IPS DF 4.7 (cell line): ENCODE results near the gene POLK.
"Not testable (repeated sequence)": the region's sequence is repeated elsewhere in the genome, so short reads cannot be mapped to it uniquely, and the experiment has no call there.

Experiments used
- DNase-seq: peaks from one replicate; pipeline ENCODE4 v3.0.0-alpha.2; 2013; ENCODE audit warnings: low spot score; ENCODE audit errors: extremely low read depth

POLK gene

DNA sequence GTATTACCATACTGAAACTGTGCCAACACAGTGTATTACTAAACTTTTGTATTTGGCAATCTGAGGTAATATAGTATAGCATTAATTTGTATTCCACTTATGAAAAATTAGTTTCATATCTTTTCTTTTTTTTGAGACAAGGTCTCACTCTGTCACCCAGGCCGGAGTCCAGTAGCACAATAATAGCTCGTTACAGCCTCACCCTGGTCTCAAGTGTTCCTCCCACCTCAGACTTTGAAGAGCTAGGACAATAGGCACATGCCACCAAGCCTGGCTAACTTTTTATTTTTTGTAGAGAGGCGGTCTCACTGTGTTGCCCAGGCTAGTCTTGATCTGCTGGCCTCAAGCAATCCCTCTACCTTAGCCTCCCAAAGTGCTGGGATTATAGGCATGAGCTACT lies 36.1 kb downstream of the POLK start:
- no peak for DNase-seq

DNA sequence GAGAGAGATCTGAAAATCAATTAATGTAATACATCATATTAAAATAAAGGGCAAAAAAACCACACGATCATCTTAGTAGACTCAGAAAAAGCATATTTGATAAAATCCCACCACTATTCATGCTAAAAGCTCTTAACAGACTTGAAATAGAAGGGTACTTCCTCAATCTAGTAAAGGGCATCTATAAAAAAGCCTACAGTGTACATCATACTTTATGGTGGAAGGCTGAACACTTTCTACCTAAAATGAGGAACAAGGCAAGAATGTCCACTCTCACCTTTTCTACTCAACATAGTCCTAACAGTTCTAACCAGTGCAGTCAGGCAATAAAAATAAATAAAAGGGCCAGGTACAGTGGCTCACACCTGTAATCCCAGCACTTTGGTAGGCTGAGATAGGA lies 38.9 kb downstream of the POLK start:
- no peak for DNase-seq

DNA sequence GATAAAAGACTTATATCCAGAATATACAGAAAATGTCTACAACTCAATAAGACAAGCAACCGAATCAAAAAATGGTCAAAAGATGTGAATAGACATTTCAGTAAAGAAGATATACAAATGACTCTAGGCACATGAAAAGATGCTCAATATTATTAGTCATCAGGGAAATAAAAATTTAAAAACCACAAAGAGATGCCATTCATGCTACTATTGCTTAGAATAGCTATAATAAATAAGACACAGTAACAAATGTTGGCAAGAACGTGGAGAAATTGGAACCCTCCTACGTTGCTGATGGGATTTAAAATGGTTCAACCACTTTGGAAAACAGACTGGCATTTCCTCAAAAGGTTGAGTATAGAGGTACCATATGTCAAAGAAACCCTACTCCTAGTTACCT lies 39.8 kb downstream of the POLK start:
- DNase-seq: no peak

DNA sequence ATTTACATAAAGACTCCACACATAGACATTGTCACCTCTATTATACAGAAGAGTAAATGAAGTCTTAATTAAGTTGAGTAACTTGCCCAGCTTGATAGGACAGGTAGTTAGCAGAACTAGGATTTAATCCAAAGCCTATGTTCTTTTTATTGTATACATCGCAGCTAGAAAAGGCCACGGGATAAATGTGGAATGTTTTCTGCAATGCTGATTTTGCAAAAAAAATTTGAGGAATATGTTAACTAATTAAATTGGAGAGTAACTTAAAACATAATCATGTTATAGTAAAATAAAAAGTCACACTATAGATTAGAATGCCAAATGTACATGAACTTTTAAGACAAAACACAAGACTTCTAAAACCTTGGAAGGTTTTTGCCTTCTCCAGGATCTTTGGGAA lies 41.1 kb downstream of the POLK start:
- no peak for DNase-seq

- no peak for DNase-seq
These were observed 41.7 kb downstream of the POLK start for GRCh38 chr5:75553358-75553757.

DNA sequence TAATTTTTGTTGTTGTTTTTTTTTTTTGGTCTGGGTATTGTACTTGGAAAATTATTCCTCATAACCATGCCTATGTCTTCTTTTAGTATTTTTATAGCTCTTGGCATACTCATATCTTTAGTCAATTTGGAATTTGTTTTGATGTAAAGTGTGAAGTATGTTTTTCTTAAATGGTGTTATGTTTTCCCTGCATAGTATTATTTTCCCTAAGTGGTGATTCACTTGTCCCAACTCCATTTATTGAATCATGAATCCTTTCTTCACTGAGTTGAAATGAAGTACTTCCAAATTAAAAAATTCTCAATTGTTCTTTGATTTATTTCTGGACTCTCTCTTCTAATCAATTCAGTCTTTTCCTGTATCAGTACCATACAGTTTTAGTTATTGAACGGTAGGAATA lies 46.5 kb downstream of the POLK start:
- DNase-seq: no peak

GRCh38 chr5:75558981-75559632 lies 47.4 kb downstream of the POLK start:
- no peak for DNase-seq

DNA sequence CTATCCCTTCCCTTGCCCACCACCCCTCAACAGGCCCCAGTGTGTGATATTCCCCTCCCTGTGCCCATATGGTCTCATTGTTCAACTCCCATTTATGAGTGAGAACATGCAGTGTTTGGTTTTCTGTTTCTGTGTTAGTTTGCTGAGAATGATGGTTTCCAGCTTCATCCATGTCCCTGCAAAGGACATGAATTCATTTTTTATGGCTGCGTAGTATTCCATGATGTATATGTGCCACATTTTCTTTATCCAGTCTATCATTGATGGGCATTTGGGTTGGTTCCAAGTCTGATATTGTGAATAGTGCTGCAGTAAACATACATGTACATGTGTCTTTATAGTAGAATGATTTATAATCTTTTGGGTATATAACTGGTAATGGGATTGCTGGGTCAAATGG lies 49.0 kb downstream of the POLK start:
- not testable (repeated sequence) for DNase-seq

- not testable (repeated sequence) for DNase-seq
These were observed 54.5 kb downstream of the POLK start for GRCh38 chr5:75565991-75566709.

GRCh38 chr5:75566710-75567309 lies 55.1 kb downstream of the POLK start:
- no peak for DNase-seq

DNA sequence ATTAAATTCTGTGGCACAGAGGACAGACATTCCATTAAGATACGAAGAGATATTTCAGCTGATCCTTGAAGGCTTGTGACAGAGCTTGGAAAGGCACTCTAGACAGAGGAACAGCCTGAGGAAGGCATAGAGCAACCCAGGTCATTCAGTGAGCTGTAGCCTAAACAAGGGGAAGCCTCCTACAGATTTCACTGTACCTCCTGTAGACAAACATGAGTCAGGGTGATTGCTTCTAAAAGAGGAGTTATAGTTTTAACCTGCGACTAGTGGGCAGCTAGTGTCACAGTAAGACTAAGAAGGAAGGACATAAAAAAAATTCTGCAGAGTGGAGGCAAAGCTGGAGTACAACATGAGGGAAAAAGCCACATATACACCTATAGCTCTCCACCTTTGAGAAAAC lies 56.0 kb downstream of the POLK start:
- no peak for DNase-seq

- DNase-seq: no peak
These were observed 56.5 kb downstream of the POLK start for GRCh38 chr5:75568202-75568601.

- DNase-seq: no peak
These were observed 59.9 kb downstream of the POLK start for GRCh38 chr5:75571547-75571946.

DNA sequence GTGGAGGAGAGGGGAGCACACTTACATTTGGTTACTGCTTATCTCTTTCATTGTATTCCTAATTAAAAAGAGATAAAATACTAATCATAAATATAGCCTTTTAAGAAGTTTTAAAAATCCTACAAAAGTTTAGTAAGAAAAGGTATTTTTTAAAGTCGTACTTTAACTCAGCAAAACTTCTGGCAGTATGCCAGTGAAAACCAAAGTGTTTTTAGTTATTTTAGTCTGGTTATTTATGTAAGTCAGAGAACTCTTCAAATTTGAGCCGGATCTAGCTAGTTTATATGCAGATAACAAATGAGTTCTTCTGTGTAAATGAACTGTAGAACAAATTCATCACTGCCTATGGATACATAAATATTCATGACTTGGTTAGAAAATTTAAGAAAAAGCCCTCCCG lies 63.1 kb downstream of the POLK start:
- no peak for DNase-seq

- not testable (repeated sequence) for DNase-seq
These were observed 66.6 kb downstream of the POLK start for GRCh38 chr5:75578280-75578679.

GRCh38 chr5:75584641-75585040 lies 73.0 kb downstream of the POLK start:
- DNase-seq: no peak

DNA sequence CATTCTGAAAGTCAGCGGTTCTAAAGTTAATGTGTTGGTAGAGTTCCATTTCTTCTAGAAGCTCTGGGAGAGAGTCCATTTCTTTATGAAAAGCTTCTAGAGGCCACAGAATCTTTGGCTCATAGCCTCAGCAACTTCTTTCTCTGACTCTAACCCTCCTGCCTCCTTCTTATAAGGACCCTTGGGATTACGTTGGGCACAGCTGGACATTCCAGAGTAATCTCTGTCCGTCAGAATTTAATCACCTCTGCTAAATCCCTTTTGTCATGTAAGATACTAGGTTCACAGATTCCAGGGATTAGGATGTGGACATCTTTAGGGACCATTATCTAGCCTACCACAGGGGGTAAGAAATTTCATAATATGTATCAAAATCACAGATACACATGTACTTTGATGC lies 77.0 kb downstream of the POLK start:
- no peak for DNase-seq

DNA sequence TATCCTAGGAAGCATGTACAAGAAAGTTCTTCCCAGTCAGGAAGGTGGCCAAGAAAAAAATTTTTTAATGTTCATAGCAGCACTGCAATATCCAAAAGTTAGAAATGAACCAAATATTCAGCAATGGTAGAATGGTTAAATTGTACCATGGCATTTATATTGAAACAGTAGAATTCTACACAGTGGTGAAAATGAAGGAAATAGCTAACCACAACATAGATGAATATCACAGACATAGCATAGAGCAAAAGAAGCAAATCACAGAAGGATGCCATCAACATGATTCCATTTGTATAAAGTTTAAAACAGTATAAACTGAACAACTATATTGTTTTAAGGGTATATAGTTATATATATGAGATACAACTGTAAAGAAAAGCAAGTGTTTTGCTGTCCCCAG lies 88.8 kb downstream of the POLK start:
- DNase-seq: no peak

- no peak for DNase-seq
These were observed 89.9 kb downstream of the POLK start for GRCh38 chr5:75601567-75601966.

DNA sequence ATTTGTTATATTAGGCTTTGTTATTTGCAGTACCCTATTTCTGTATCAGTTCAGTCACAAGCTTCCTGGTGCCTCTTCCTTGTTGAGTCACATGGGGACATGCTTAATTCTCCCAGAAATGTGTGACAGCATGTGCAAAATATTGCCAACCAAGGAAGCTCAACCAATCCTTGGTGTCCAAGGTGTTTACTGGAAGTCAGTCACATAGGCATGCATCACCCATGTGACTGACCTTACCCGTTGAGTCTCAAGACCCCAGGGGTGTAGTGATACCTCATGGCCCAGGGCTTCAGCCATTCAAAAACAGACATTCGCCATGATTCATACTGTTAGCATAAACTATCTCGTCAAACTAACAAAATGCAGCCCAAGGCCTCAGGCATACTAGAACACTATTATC lies 90.3 kb downstream of the POLK start:
- no peak for DNase-seq

DNA sequence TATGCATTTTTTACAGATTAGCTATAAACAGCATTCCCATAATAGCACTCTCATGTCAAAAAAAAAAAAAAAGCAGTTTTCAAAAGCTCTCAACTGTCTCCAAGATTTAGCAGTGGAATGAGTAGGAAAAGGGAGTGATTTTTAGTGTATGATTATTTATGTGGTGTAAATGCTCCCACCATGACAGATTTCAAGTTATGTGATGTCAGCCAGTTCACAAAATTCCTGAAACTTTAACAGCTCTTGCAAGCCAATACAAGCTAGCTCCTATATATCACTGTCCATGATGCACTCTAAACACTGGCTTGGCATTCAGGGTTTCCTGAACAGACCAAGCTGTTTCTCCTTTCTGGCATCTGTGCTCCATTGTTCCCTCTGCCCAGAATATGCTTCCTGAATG lies 91.7 kb downstream of the POLK start:
- no peak for DNase-seq

GRCh38 chr5:75603821-75604220 lies 92.1 kb downstream of the POLK start:
- no peak for DNase-seq

DNA sequence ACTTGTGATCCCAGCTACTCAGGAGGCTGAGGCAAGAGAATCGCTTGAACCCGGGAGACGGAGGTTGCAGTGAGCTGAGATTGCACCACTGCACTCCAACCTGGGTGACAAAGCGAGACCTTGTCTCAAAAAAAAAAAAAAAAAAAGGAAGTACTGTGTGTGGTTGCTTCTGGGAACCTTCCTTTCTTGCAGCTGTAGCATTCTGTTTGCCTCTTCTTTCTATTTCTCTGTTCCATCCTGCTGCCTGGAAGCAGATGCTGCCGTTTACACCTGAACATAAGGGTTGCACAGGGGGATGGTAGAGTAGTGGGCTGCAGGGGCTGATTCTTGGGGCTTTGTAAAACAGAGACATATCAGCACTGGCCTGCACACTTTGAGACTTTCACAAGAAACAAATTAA lies 95.7 kb downstream of the POLK start:
- DNase-seq: not testable (repeated sequence)
